B cell (primary cell): ENCODE results near the gene AGPAT1.

Experiments
- CTCF ChIP-seq: fragments of 200-600 bp; IDR thresholded peaks from one replicate; pipeline ENCODE4 v1.8.0; 2022; ENCODE audit warnings: antibody characterized with exemption, mild to moderate bottlenecking
- EZH2 ChIP-seq: IDR thresholded peaks from 2 replicates; pipeline ENCODE4 v1.6.1; 2012; ENCODE audit warnings: borderline replicate concordance, low read depth, mild to moderate bottlenecking, moderate library complexity, low read length; ENCODE audit not compliant: insufficient read depth, poor library complexity, severe bottlenecking

- TF ChIP-seq CTCF, result no peak
- no peak for TF ChIP-seq EZH2
Measured at GRCh38 chr6:32196682-32197616, 21.1 kb upstream of the AGPAT1 start.
